ENCODE measurements around the gene SMYD3.
"Not testable (repeated sequence)": the region's sequence is repeated elsewhere in the genome, so short reads cannot be mapped to it uniquely, and the experiment has no call there.

SMYD3 gene

DNA sequence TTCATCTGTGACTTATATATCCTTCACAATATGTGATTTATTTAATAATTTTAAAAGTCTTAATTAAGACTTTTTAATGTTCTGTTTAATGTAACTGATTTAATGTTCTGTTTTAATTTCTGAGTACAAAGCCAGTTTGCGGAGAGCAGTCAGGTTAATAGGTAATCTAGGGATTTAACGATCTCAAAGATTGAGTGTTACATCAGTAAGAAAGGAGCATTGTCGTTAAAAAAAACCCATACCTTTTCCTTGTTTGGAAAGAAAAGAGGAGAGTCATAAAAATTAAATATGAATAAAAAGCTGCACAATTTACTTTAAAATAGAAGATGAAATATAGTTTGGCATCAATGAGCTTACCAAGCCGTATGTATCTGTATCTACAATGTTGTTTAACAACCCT lies 730.9 kb downstream of the SMYD3 start:
- no peaks in the 10 kb centered on the region for H3K79me1 ChIP-seq (replicated peaks; ENCODE audit: low read length, poor library complexity, severe bottlenecking)
- 100% methylated on average over 2 of the region's 4 CpGs for WGBS
- H3K4me3 ChIP-seq (ENCODE audit: insufficient read depth in 1 of 2, low read depth in 1 of 2, low read length in 2 of 2) = no peak overlapping the region
- H3K4me2 ChIP-seq (ENCODE audit: low read length, poor library complexity, severe bottlenecking) = no peak overlapping the region
- H3K9me3 ChIP-seq (ENCODE audit: control insufficient read depth, low read length) = no peaks in the 10 kb centered on the region
- H3K23ac ChIP-seq (ENCODE audit: low read length in 2 of 2) = no peak overlapping the region
- no peaks in the 10 kb centered on the region for H3K36me3 ChIP-seq (ENCODE audit: control insufficient read depth in 1 of 2, insufficient read depth in 2 of 2, low read depth in 1 of 2, low read length in 2 of 2)
- H2AK5ac ChIP-seq (ENCODE audit: low read length, severe bottlenecking) = no peak overlapping the region
- H2BK15ac ChIP-seq (ENCODE audit: low read depth, poor library complexity, severe bottlenecking) = no peak overlapping the region
- no peak overlapping the region for H2BK5ac ChIP-seq (ENCODE audit: low read depth, low read length, poor library complexity, severe bottlenecking)
- H2BK120ac ChIP-seq (ENCODE audit: low read depth, low read length) = no peak overlapping the region
- H3K18ac ChIP-seq (ENCODE audit: low read depth in 1 of 2, low read length in 2 of 2) = no peak overlapping the region
- no peak overlapping the region for H3K4ac ChIP-seq (ENCODE audit: low read depth in 1 of 2, low read length in 2 of 2)
- no peak overlapping the region for H3K14ac ChIP-seq (ENCODE audit: low read length in 2 of 2)
- no peaks in the 10 kb centered on the region for H3K4me1 ChIP-seq (ENCODE audit: control insufficient read depth, insufficient read depth, low read depth, low read length)
- no peaks in the 10 kb centered on the region for H3K27me3 ChIP-seq (ENCODE audit: control insufficient read depth in 1 of 2, insufficient read depth in 1 of 2, low read length in 2 of 2)
- no peak overlapping the region for H2AFZ ChIP-seq (ENCODE audit: low read depth, low read length)
- no peak for DNase-seq
- no peak overlapping the region for H2BK12ac ChIP-seq (ENCODE audit: low read length in 2 of 2)
- no peak overlapping the region for H3K27ac ChIP-seq (ENCODE audit: low read length, poor library complexity, severe bottlenecking)
- H4K8ac ChIP-seq (ENCODE audit: low read length) = no peak overlapping the region
- no peak overlapping the region for H4K91ac ChIP-seq (ENCODE audit: low read length)
- no peak overlapping the region for H3K9ac ChIP-seq (ENCODE audit: low read length)

DNA sequence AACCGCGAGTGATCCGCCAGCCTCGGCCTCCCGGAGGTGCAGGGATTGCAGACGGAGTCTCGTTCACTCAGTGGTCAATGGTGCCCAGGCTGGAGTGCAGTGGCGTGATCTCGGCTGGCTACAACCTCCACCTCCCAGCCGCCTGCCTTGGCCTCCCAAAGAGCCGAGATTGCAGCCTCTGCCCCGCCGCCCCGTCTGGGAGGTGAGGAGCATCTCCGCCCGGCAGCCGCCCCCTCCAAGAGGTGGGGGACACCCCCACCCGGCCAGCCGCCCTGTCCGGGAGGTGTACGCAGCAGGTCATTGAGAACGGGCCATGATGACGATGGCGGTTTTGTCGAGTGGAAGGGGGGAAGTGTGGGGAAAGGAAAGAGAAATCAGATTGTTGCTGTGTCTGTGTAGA lies 732.1 kb downstream of the SMYD3 start:
- H3K79me1 ChIP-seq (replicated peaks; ENCODE audit: low read length, poor library complexity, severe bottlenecking); H3K9ac ChIP-seq (ENCODE audit: low read length); H2BK12ac ChIP-seq (ENCODE audit: low read length in 2 of 2); H3K36me3 ChIP-seq (ENCODE audit: control insufficient read depth in 1 of 2, insufficient read depth in 2 of 2, low read depth in 1 of 2, low read length in 2 of 2); H2BK15ac ChIP-seq (ENCODE audit: low read depth, poor library complexity, severe bottlenecking); DNase-seq; H3K4ac ChIP-seq (ENCODE audit: low read depth in 1 of 2, low read length in 2 of 2); H2AK5ac ChIP-seq (ENCODE audit: low read length, severe bottlenecking); H4K91ac ChIP-seq (ENCODE audit: low read length); H3K9me3 ChIP-seq (ENCODE audit: control insufficient read depth, low read length); H3K23ac ChIP-seq (ENCODE audit: low read length in 2 of 2); H3K4me2 ChIP-seq (ENCODE audit: low read length, poor library complexity, severe bottlenecking); H3K4me3 ChIP-seq (ENCODE audit: insufficient read depth in 1 of 2, low read depth in 1 of 2, low read length in 2 of 2); H2BK5ac ChIP-seq (ENCODE audit: low read depth, low read length, poor library complexity, severe bottlenecking); H4K8ac ChIP-seq (ENCODE audit: low read length); H3K27me3 ChIP-seq (ENCODE audit: control insufficient read depth in 1 of 2, insufficient read depth in 1 of 2, low read length in 2 of 2); H3K27ac ChIP-seq (ENCODE audit: low read length, poor library complexity, severe bottlenecking); H2BK120ac ChIP-seq (ENCODE audit: low read depth, low read length); H3K4me1 ChIP-seq (ENCODE audit: control insufficient read depth, insufficient read depth, low read depth, low read length); H2AFZ ChIP-seq (ENCODE audit: low read depth, low read length); H3K18ac ChIP-seq (ENCODE audit: low read depth in 1 of 2, low read length in 2 of 2): not testable (repeated sequence)
- peak overlapping the region in 1 of 2 experiments; percentile 75 for H3K14ac ChIP-seq (ENCODE audit: low read length in 2 of 2)
- WGBS = 96% methylated on average over 23 of the region's 25 CpGs

DNA sequence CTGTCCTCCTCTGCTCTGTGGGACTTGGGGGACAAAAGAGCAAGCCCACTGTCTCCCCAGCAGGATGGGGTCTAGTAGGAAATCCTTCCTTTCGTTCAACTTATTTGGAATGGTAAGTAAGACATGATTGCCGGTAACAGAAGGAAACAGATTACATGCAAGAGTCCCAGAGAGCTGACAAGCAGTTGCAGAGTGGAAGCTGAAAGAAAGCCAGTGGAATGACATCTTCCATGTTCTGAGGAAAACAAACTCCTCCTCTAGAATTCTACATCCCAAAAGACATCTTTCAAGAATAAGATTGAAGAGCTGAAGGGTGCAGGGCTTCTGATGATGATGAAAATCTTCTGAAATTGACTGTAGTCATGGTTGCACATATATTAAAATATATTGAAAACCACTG lies 732.9 kb downstream of the SMYD3 start:
- H3K9me3 ChIP-seq (ENCODE audit: control insufficient read depth, low read length) = no peaks in the 10 kb centered on the region
- H3K9ac ChIP-seq (ENCODE audit: low read length) = no peak overlapping the region
- H3K18ac ChIP-seq (ENCODE audit: low read depth in 1 of 2, low read length in 2 of 2) = no peak overlapping the region
- 96% methylated on average over 2 of the region's 2 CpGs for WGBS
- H3K36me3 ChIP-seq (ENCODE audit: control insufficient read depth in 1 of 2, insufficient read depth in 2 of 2, low read depth in 1 of 2, low read length in 2 of 2) = no peaks in the 10 kb centered on the region
- no peak overlapping the region for H2BK120ac ChIP-seq (ENCODE audit: low read depth, low read length)
- no peaks in the 10 kb centered on the region for H3K4me1 ChIP-seq (ENCODE audit: control insufficient read depth, insufficient read depth, low read depth, low read length)
- H3K14ac ChIP-seq (ENCODE audit: low read length in 2 of 2) = no peak overlapping the region
- no peak overlapping the region for H3K27ac ChIP-seq (ENCODE audit: low read length, poor library complexity, severe bottlenecking)
- H3K4me2 ChIP-seq (ENCODE audit: low read length, poor library complexity, severe bottlenecking) = no peak overlapping the region
- no peak overlapping the region for H2AFZ ChIP-seq (ENCODE audit: low read depth, low read length)
- no peak overlapping the region for H2AK5ac ChIP-seq (ENCODE audit: low read length, severe bottlenecking)
- H2BK12ac ChIP-seq (ENCODE audit: low read length in 2 of 2) = no peak overlapping the region
- no peaks in the 10 kb centered on the region for H3K27me3 ChIP-seq (ENCODE audit: control insufficient read depth in 1 of 2, insufficient read depth in 1 of 2, low read length in 2 of 2)
- no peak overlapping the region for H2BK15ac ChIP-seq (ENCODE audit: low read depth, poor library complexity, severe bottlenecking)
- H4K8ac ChIP-seq (ENCODE audit: low read length) = no peak overlapping the region
- no peak overlapping the region for H3K4ac ChIP-seq (ENCODE audit: low read depth in 1 of 2, low read length in 2 of 2)
- no peak overlapping the region for H3K23ac ChIP-seq (ENCODE audit: low read length in 2 of 2)
- no peaks in the 10 kb centered on the region for H3K79me1 ChIP-seq (replicated peaks; ENCODE audit: low read length, poor library complexity, severe bottlenecking)
- DNase-seq = no peak
- H4K91ac ChIP-seq (ENCODE audit: low read length) = no peak overlapping the region
- no peak overlapping the region for H3K4me3 ChIP-seq (ENCODE audit: insufficient read depth in 1 of 2, low read depth in 1 of 2, low read length in 2 of 2)
- H2BK5ac ChIP-seq (ENCODE audit: low read depth, low read length, poor library complexity, severe bottlenecking) = no peak overlapping the region

DNA sequence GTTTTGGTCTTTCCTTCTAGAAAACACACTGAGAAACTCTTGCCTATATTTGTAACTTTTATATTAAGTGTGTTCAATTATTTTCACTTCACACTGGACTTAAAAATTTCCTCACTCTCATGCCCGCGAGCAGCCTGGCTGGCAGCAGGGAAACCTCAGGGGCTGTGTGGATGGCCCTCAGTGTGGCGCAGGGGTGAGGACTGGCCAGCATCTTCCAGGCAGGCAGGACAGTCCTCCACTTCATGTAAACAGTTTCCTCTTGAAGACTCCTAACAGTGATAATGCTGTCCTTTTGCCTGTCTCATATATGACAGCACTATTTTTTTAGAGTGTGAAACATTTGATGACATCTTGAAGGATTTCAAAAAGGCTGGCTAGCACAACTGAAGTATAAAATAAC lies 733.7 kb downstream of the SMYD3 start:
- no peak overlapping the region for H2BK12ac ChIP-seq (ENCODE audit: low read length in 2 of 2)
- peak overlapping the region; percentile 22 for H2BK120ac ChIP-seq (ENCODE audit: low read depth, low read length)
- H2BK15ac ChIP-seq (ENCODE audit: low read depth, poor library complexity, severe bottlenecking) = no peak overlapping the region
- H3K27ac ChIP-seq (ENCODE audit: low read length, poor library complexity, severe bottlenecking) = no peak overlapping the region
- no peak overlapping the region for H2AFZ ChIP-seq (ENCODE audit: low read depth, low read length)
- no peaks in the 10 kb centered on the region for H3K4me1 ChIP-seq (ENCODE audit: control insufficient read depth, insufficient read depth, low read depth, low read length)
- no peak overlapping the region for H3K14ac ChIP-seq (ENCODE audit: low read length in 2 of 2)
- H3K36me3 ChIP-seq (ENCODE audit: control insufficient read depth in 1 of 2, insufficient read depth in 2 of 2, low read depth in 1 of 2, low read length in 2 of 2) = peaks cover 0 to 2% of the 10 kb centered on the region in 2 experiments
- no peak overlapping the region for H3K4me2 ChIP-seq (ENCODE audit: low read length, poor library complexity, severe bottlenecking)
- H2BK5ac ChIP-seq (ENCODE audit: low read depth, low read length, poor library complexity, severe bottlenecking) = no peak overlapping the region
- peak overlapping the region in 1 of 2 experiments; percentile 61 for H3K18ac ChIP-seq (ENCODE audit: low read depth in 1 of 2, low read length in 2 of 2)
- H3K23ac ChIP-seq (ENCODE audit: low read length in 2 of 2) = no peak overlapping the region
- DNase-seq = no peak
- H3K9me3 ChIP-seq (ENCODE audit: control insufficient read depth, low read length) = no peaks in the 10 kb centered on the region
- H3K9ac ChIP-seq (ENCODE audit: low read length) = no peak overlapping the region
- no peak overlapping the region for H4K8ac ChIP-seq (ENCODE audit: low read length)
- no peak overlapping the region for H3K4me3 ChIP-seq (ENCODE audit: insufficient read depth in 1 of 2, low read depth in 1 of 2, low read length in 2 of 2)
- no peak overlapping the region for H3K4ac ChIP-seq (ENCODE audit: low read depth in 1 of 2, low read length in 2 of 2)
- no peaks in the 10 kb centered on the region for H3K27me3 ChIP-seq (ENCODE audit: control insufficient read depth in 1 of 2, insufficient read depth in 1 of 2, low read length in 2 of 2)
- no peaks in the 10 kb centered on the region for H3K79me1 ChIP-seq (replicated peaks; ENCODE audit: low read length, poor library complexity, severe bottlenecking)
- 78% methylated on average over 3 of the region's 3 CpGs for WGBS
- H4K91ac ChIP-seq (ENCODE audit: low read length) = no peak overlapping the region
- H2AK5ac ChIP-seq (ENCODE audit: low read length, severe bottlenecking) = no peak overlapping the region
